ENCODE measurements around the gene AUTS2.

AUTS2 gene

GRCh38 chr7:70015353-70015752 is 417.1 kb downstream of the AUTS2 start:
- DNase-seq = no peak

GRCh38 chr7:70016044-70016770 is 417.9 kb downstream of the AUTS2 start:
- DNase-seq = no peak

- DNase-seq = no peak
Measured at GRCh38 chr7:70017357-70017756, 419.1 kb downstream of the AUTS2 start.

GRCh38 chr7:70018700-70019099 is 420.4 kb downstream of the AUTS2 start:
- DNase-seq = no peak

- no peak for DNase-seq
Measured at GRCh38 chr7:70027867-70028266, 429.6 kb downstream of the AUTS2 start.

- DNase-seq = no peak
Measured at GRCh38 chr7:70028620-70029019, 430.3 kb downstream of the AUTS2 start.

- no peak for DNase-seq
Measured at GRCh38 chr7:70029993-70030392, 431.7 kb downstream of the AUTS2 start.

GRCh38 chr7:70030745-70031144 is 432.5 kb downstream of the AUTS2 start:
- no peak for DNase-seq

GRCh38 chr7:70031245-70031644 is 433.0 kb downstream of the AUTS2 start:
- no peak for DNase-seq

- no peak for DNase-seq
Measured at GRCh38 chr7:70032649-70033048, 434.4 kb downstream of the AUTS2 start.

- no peak for DNase-seq
Measured at GRCh38 chr7:70033226-70033625, 435.0 kb downstream of the AUTS2 start.

- no peak for DNase-seq
Measured at GRCh38 chr7:70034999-70035398, 436.7 kb downstream of the AUTS2 start.

GRCh38 chr7:70035519-70035918 is 437.2 kb downstream of the AUTS2 start:
- no peak for DNase-seq

- DNase-seq = no peak
Measured at GRCh38 chr7:70035955-70036354, 437.7 kb downstream of the AUTS2 start.

GRCh38 chr7:70036695-70037094 is 438.4 kb downstream of the AUTS2 start:
- DNase-seq = no peak

GRCh38 chr7:70037171-70037933 is 439.1 kb downstream of the AUTS2 start:
- no peak for DNase-seq

- DNase-seq = no peak
Measured at GRCh38 chr7:70040051-70040450, 441.8 kb downstream of the AUTS2 start.

- DNase-seq = no peak
Measured at GRCh38 chr7:70040970-70041766, 442.9 kb downstream of the AUTS2 start.

GRCh38 chr7:70042533-70042932 is 444.3 kb downstream of the AUTS2 start:
- no peak for DNase-seq

- no peak for DNase-seq
Measured at GRCh38 chr7:70043015-70043538, 444.8 kb downstream of the AUTS2 start.

GRCh38 chr7:70044064-70044463 is 445.8 kb downstream of the AUTS2 start:
- DNase-seq = no peak

- no peak for DNase-seq
Measured at GRCh38 chr7:70044525-70044924, 446.2 kb downstream of the AUTS2 start.

- no peak for DNase-seq
Measured at GRCh38 chr7:70044981-70045380, 446.7 kb downstream of the AUTS2 start.

All from NK-92 treated with Interleukin-12 subunit alpha and Interleukin-12 subunit beta, amount 100 ng/mL, for 24 hours (cell line).